ENCODE results near the gene TNFRSF17.

The TNFRSF17 gene

DNA sequence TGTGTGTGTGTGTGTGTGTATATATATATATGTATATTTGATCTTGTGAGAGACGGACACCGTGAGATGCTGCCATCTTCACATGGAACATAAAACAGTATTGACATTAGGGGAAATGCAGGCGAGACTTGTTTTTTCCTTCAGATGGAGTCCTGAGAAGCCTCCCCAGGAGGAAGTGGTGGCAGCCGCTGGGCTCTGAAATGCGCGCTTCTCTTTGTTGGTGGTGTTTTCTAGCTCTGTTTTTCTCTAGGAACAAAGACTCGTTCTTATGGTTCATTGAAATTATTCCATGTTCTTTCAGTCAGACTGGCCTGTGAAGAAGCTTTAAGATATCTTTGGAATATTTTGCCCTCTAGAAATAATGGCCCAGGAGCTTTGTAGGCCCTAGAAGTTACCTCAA lies 44.5 kb downstream of the TNFRSF17 start:
- DNase-seq: no peak

DNA sequence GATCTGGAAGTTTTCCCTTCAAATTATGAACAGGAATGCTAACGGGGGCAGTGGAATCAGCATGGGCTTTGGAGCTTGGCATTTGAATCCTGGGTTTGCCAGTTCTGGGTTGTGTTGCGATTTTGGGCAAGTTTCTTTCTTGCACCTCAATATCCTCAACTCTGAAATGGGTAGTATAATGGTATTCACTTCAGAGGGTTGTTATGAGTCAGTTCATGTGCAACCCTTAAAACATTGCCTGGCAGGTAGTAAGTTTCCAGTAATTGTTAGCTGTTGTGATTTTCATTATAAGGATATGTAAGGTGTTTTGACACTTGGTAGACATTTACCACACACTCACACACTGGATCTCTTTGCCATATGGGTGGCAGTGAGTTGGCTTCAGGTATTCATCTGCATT lies 44.9 kb downstream of the TNFRSF17 start:
- DNase-seq: no peak

DNA sequence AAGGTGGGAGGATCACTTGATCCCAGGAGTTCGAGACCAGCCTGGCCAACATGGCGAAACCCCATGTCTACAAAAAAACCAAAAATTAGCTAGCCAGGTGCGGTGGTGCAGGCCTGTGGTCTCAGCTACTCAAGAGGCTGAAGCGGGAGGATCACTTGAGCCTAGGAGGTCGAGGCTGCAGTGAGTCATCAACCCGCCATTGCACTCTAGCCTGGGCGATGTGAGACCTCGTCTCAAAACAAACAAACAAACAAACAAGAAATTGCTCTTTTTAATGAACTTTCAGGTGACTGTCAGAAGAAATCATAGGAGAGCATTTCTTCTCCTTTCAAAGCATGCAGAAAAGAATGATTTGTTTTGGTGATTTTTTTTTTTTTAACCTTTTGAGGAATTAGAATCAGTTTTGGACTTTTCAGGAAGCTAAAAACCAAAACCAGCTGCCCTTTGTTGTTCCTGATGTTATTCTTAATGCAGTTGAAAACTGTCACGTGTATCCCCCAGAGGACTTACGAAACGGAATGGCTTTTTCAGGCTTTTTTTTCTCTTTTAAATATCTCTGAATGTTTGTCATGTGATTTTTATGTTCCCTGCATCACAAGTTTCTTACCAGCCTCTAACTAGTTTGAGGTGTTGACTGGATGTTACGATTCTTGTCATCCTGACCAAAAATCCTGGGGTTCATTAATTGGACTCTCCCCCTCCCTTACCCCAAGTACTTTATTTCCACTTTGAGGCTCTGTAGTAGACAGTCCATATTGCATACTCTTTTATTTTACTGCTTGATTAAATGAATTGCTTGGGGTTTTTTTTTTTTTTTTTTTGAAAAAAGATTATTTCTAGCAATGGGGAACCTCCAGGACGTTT lies 45.6 kb downstream of the TNFRSF17 start:
- no peak for DNase-seq

DNA sequence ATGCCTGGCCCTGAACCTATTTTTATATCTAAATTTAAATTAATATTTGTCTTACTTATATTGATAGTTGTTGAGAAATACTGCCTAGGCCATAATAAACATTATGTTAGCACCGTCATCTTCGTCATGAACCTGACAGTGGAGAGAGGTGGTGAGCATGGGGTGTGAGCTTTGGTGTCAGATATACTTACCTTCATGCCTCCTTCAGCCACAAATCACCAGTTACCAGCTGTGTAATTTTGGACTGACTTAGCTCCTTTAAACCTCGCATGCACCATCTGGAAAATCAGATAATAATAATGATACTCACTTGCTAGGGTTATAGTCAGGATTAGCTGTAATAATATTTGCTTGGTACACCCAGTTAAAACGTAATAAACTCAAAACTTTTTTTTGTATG lies 46.6 kb downstream of the TNFRSF17 start:
- no peak for DNase-seq

DNA sequence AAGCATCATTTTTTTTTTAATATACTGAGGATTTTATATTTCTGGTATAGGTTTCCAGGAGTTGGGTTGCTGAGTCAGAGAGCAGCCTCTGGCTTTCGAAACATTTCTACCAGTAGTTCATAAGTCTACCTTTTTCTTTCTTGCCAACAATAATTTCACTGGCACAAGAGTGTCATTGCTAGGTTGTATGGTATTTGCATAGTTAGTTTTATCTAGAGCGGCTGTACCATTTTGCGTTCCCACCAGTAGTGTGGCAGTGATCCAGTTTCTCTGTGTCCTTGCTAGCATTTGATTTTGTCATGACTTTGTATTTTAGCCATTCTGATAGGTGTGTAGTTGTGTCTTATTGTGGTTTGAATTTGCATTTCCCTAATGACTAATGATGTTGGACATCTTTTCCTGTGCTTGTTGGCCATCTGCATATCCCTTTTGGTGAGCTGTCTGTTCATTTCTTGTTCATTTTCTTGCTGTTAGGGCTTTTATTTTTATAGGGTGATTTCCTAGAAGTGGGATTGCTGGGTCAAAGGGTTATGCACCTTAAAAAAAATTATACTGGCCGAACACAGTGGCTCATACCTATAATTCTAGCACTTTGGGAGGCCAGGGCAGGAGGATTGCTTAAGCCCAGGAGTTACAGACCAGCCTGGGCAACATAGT lies 51.4 kb downstream of the TNFRSF17 start:
- no peak for DNase-seq

DNA sequence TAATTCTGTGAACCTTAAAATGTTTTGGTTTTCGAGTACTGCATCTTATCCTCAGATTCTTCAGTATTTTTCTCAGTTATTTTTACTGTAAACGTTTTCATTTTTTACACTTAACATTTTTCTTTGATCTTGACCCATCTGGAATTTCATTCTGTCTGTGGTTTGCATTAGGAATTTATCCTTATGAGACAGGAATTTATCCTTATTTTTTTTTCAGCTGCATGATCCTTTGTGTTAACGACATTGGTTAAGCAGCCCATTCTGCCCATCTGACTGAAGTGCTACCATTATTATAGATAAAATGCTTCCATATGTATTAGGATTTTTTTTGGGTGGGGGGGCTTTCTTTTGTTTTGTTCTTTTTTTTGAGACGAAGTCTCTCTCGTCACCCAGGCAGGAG lies 52.5 kb downstream of the TNFRSF17 start:
- DNase-seq: no peak
